GM12891 (cell line): Measurements from ENCODE around the gene AFF3.
A peak's percentile ranks its signal among the peaks of the same experiment; 100 is the strongest.
"Not testable (repeated sequence)": the region's sequence is repeated elsewhere in the genome, so short reads cannot be mapped to it uniquely, and the experiment has no call there.

Experiments
- DNase-seq: peaks from one replicate; pipeline ENCODE4 v3.0.0; 2011; ENCODE audit warnings: low spot score; ENCODE audit not compliant: insufficient read length
- FAIRE-seq: peaks from 2 replicates; lab custom pipeline; 2011; peaks lifted over from hg19 to GRCh38; lab: Jason Lieb, UNC
- PAX5 ChIP-seq: IDR thresholded peaks from 2 replicates; pipeline ENCODE4 v1.6.1; 2011; ENCODE audit warnings: low read length, moderate library complexity, mild to moderate bottlenecking; ENCODE audit not compliant: insufficient read depth, severe bottlenecking
- POLR2A ChIP-seq: IDR thresholded peaks from 2 replicates; pipeline ENCODE4 v1.6.1; 2011; ENCODE audit warnings: low read depth, low read length, control low read depth
- POLR2AphosphoS5 ChIP-seq: IDR thresholded peaks from 2 replicates; pipeline ENCODE4 v1.6.1; 2011; ENCODE audit warnings: low read depth, low read length, control low read depth
- POU2F2 ChIP-seq: IDR thresholded peaks from 2 replicates; pipeline ENCODE4 v1.6.1; 2011; ENCODE audit warnings: low read depth, mild to moderate bottlenecking, control low read depth, low read length, moderate library complexity
- SPI1 ChIP-seq: IDR thresholded peaks from 2 replicates; pipeline ENCODE4 v1.6.1; 2011; ENCODE audit warnings: low read depth, low read length, control low read depth
- TAF1 ChIP-seq: IDR thresholded peaks from 2 replicates; pipeline ENCODE4 v1.6.1; 2011; ENCODE audit warnings: low read depth, low read length, control low read depth

The AFF3 gene

DNA sequence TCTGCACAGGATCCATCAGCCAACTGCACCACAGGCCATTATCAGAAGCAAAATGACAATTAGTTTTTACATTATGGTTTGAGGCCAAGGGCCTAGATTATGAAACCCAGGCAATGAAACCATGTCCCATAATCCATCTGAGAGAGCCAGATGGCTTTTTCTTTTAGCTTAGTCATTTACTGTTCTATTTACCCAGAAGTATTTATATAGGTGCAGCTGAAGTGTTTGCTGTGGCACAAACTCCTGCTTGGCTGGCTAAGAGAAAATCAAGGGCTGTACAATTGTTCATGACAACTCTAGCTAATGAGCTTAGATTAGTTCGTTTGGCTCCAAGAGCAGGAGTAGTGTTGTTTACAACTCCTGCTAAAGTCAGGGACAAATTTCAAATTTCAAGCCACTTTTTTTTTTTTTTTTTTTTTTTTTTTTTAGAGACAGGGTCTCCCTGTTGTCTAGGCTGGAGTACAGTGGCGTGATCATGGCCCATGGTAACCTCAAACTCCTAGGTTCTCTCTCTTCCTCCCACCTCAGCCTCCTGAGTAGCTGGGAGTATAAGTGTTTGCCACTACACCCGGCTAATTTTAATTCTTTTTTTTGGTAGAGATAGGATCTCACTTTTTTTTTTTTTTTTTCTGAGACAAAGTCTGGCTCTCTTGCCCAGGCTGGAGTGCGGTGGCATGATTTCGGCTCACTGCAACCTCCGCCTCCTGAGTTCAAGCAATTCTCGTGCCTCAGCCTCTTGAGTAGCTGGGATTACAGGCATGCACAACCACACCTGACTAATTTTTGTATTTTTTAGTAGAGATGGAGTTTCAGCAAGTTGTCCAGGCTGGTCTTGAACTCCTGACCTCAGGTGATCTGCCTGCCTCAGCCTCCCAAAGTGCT lies 634.2 kb downstream of the AFF3 start:
- TF ChIP-seq POLR2AphosphoS5 (no peak), TAF1 (no peak), SPI1 (no peak), POU2F2 (no peak), POLR2A (no peak), PAX5 (no peak)
- no peak for FAIRE-seq
- DNase-seq = no peak

DNA sequence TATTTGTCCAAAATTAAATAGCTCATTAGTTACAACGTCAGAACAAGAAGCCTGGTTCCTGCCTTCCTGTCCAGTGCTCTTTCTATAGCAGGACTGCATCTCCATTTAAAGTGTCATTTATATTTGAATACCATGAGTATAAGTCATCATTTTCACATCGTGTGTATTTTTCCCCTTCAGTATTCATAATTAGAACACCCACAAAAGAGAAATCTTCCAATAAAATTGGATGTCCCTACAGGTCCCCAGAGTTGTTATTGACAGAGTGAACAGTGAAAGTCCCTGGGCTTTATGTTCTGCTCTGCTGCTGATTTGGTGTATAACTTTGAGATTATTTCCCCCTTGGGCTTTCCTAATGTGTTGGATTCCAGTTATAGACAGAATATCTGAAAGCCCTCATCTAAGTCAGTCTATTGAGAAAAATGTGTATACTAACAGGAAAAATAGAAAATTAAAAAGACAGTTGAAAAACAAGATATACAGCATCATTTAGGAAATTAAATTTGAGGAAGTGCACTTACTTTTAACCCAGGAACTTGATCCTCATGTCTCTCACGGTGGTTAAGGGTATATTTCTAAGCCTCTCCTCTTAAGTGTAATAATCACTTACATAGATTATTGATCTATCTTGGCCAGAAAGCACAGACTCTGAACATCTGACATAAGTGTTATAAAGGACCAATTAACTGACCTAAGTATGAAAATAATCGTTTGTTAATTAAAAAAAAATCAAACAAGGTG lies 637.4 kb downstream of the AFF3 start:
- DNase-seq (no peak), FAIRE-seq (no peak)
- no peak for TF ChIP-seq PAX5
- no peak for TF ChIP-seq POU2F2
- TF ChIP-seq SPI1 = peak; percentile 61; the same call in 1 of the 2 replicates
- no peak for TF ChIP-seq POLR2A

DNA sequence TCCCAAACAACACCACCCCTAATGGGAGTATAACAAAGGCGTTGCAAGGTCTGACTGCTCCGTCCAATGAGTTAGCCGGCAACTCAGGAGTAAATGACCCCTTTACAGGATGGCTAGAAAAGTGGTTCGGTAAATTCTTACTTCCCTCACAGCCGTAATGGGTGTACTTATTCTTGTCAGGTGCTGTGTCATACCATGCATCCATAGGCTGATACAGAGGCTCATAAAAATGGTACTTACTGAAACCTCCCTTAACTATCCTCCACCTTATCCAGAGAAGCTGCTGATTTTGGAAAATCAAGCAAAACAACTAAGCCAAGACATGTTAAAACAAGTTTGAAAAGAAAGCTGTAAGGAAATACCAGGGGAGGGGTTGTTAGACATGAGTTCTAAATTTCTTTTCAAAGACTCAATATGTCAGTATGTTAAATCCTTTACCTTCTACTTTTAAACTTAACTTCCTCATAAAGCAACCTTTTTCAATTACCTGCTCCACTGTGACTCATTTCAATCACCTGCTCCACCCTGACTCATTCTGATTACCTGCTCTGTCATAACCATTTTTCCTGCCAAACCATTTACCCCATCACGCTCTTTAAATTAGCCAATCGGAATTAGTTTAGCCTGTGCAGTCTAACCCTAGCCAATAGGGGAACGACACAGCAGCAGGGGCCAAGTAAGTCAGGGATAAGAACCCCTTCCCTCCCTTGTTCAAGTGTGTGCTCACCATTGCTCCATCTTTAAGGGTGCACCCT lies 638.6 kb downstream of the AFF3 start:
- FAIRE-seq = not testable (repeated sequence)

DNA sequence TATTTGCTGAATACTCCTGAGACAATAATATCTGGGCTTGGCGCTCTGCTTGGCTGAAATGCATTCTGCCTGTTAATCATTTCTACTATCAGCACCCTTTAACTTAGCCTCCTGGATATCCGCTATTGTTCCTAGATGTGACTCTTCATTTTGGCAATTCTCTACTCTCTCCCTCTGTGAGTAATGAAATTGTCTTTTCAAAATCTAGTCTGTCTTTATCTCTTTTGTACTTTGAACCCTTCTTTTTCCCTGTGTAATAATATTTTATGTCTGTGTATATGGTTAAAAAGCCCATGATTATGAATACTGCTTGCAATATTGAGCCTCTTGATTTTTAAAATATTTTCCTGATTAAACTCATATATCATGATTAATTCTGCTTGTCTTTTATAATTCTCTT lies 646.4 kb downstream of the AFF3 start:
- FAIRE-seq = no peak
- TF ChIP-seq POLR2A (no peak), TAF1 (no peak), PAX5 (no peak), POLR2AphosphoS5 (no peak), POU2F2 (no peak), SPI1 (no peak)
- DNase-seq = no peak

More for the DNA sequence above, 638.6 kb downstream of the AFF3 start:
- not testable (repeated sequence) for DNase-seq
